SHP77 treated with DMSO at 0.1 percent for 48 hours (cell line): Measurements from ENCODE around the gene PLXDC2.
A peak's percentile ranks its signal among the peaks of the same experiment; 100 is the strongest.

Experiments used
- DNase-seq: peaks from one replicate; lab custom pipeline; 2025; lab: John Stamatoyannopoulos, UW

Gene PLXDC2

GRCh38 chr10:19911886-19912285 is 95.7 kb downstream of the PLXDC2 start:
- DNase-seq = no peak

- DNase-seq = no peak
Measured at GRCh38 chr10:19913987-19914386, 97.8 kb downstream of the PLXDC2 start.

GRCh38 chr10:19915125-19915524 is 98.9 kb downstream of the PLXDC2 start:
- no peak for DNase-seq

GRCh38 chr10:19915816-19916215 is 99.6 kb downstream of the PLXDC2 start:
- no peak for DNase-seq

DNA sequence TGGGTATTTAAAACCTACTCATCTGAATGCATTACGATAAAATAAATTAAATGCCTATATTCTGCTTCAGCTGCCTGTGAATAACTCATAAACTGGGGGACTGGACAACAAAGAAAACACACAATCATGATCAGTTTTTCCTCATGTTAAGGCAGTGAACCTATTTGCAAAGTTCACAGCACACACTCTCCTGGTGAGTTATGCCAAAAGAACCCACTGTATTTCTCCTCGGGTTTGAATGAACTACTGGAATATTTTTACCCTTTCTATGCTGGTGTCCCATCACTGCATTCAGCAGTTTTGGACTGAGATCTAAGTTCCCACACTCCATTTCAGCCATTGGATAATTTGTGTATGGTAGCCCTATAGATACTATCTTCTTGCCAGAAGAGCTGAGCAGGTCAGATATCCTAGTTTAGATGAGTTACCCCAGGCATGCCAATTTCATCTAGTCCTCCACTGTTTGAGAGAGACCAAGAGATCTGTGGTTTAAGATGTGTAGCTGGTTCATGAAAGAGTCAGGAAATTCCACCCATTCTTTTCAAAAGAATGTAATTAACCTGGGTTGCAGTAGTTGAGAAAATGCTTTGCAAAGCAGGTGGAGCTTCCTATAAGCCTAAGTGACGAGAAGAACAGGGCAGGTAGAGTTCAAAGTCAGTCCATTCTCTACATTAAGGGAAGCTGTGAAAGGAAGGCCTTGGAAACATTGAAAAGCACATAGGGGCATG is 101.7 kb downstream of the PLXDC2 start:
- no peak for DNase-seq

DNA sequence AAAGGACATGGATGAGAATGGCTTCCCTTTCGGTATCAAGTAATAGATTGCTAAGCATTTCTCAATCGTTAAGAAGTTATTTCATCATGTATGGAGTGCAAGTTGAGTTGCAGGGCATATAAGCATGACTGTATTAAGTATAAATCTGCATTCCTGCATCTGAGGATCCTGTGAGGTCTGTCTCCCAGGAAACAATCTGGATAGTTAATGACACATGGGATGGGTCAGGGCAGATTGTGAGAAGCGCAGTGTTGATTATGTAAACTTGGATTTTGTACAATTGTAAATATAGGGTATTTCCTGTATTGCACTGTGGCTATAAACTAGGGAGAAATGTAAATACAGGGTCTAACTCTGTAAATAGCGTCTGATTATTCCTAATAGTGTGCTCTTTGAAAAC is 102.6 kb downstream of the PLXDC2 start:
- no peak for DNase-seq

- DNase-seq = no peak
Measured at GRCh38 chr10:19919671-19920070, 103.4 kb downstream of the PLXDC2 start.

- no peak for DNase-seq
Measured at GRCh38 chr10:19920075-19920726, 104.0 kb downstream of the PLXDC2 start.

DNA sequence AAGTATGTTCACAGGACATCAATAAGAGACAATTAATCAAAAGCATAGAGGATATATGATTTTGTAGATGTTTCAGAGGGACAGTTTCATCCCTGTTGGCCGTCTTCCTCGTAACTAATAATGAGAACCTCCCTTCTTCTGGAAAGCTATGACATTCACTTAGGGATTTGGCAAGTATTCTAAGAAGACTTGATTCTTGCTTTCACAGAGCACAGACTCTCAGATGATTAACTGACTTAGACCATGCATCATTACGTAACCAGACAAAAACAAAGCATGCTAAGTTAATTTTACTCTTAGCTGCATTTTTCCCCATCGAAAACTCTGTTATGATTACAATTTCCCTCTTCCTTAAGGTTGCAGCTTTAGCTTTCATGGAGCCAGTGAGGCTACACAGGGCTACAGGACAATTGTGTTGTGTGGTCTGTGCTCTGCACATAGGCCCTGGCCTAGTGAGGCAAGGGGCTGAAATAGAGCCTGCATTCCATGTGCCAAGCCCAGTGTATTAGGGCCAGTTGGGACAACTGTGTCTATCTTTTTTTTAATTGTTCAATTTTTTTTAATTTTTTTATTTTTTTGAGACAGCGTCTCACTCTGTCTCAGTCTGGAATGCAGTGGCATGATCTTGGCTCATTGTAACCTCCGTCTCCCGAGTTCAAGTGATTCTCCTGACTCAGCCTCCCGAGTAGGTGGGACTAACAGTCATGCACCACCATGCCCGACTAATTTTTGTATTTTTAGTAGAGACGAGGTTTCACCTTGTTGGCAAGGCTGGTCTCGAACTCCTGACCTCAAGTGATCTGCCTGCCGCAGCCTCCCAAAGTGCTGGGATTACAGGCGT is 105.3 kb downstream of the PLXDC2 start:
- DNase-seq = no peak

- DNase-seq = no peak
Measured at GRCh38 chr10:19922236-19922963, 106.2 kb downstream of the PLXDC2 start.

DNA sequence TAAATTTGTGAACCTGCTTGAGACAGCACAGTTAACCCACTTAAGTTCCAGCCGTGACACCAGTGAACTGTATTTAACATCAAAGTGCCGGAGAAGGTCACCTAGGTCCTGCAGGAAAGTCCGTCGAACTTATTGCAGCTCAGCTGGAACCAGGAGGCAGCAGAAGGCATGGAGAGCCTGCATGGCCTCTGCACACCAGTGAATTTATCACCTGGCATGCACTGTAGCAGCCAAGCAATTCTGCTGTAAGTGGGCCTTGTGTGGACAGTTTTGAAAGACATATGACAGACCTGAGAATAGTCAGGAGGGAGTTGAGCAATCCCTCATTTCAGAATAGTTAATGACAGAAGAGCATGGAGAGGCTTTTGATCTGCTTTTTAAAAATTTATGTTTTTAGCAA is 108.8 kb downstream of the PLXDC2 start:
- no peak for DNase-seq

- no peak for DNase-seq
Measured at GRCh38 chr10:19928936-19929335, 112.7 kb downstream of the PLXDC2 start.

DNA sequence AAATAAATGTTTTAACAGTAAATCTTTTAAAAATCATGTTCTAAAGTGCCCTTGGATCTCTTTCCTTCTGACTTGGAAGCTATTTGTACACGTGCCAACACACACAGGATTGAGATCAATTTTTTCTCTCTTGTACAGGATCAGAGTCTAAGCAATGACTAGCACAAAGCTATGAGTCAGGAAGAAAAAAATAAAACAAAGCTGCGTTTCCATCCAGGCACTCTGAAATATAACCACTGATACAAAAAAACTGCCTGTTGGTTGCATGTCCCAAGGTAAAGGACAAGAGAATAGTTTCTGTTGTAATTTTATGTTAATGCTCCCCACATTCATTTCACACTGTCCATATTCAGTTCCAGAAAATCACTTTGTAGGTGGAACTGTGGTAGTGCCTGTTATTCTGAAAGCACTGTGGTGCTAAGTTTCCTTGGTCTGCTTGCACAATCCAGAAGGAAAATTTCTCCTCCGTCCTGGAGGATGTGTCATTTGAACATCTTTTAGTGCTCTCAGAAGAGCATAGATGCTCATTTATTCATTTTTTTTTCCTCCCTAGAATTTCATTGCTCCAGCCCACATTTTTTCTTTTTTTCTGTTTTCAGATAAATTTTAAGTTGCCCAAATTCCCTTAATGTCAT is 113.4 kb downstream of the PLXDC2 start:
- DNase-seq = no peak

DNA sequence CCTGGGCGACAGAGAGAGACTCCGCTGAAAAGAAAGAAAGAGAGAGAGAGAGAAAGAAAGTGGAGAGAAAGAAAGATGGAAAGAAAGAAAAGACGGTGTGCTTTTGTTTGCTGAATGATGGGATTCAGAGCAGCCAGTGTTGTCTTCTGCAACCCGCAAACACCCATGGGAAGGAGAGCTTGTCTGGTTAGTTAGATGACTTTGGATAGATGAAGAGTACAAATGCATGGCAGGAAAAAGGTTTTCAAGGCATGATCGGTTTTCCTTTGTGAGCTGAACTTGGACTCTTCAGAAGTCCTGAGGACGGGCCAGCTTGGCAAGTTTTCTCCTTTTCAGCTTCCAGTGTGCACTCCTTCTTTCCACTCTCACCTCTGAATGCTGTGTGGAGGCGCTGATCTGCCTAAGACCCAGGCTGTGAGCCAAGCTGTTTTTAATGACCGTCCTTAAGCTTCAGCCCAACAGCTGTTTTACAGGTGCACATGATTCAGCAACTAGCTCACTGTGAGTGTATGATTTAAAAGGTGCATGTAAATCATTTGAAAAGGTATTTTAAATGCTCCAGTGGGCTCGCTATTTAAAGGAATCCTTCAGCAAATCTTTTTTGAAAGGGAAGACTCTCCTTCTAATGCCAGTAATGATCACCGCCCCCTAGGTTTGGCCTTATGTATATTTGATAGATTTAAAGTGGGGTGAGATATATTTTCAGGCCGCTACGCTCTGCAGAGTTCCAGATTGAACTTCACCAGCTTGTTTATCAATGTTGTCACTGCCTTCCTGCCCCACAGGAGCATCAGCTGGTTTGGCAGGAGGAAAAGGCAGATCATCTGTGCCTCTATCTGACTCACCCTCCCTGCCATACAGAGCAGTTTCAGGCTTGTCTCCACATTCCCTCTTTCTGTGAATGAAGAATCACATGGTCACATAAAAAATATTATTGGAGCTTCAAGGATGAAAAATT is 115.0 kb downstream of the PLXDC2 start:
- peak; percentile 81 for DNase-seq

- DNase-seq = peak; percentile 49
Measured at GRCh38 chr10:19931894-19932590, 115.8 kb downstream of the PLXDC2 start.

- no peak for DNase-seq
Measured at GRCh38 chr10:19932806-19933371, 116.7 kb downstream of the PLXDC2 start.

- DNase-seq = no peak
Measured at GRCh38 chr10:19933772-19934171, 117.5 kb downstream of the PLXDC2 start.

GRCh38 chr10:19935176-19935575 is 118.9 kb downstream of the PLXDC2 start:
- DNase-seq = peak; percentile 46

DNA sequence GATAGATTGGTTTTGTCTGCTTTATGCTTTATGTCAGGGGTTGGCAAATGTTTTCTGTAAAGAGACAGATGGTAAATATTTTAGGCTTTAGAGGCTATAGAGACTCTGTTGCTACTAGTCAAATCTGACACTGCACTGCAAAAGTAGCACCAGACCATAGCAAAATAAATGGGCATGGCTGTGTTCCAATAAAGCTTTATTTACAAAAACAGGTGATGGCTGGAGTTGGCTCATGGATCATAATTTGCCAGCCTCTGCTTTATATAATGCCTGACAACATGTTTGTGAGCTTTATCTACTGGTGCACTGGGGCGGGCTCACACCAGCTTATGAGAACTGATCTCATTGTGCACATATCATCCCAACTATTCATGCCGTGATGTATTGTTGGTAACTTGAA is 120.1 kb downstream of the PLXDC2 start:
- no peak for DNase-seq

- DNase-seq = no peak
Measured at GRCh38 chr10:19937989-19938388, 121.8 kb downstream of the PLXDC2 start.
